EH (cell line): ENCODE data around the gene TENM3.
A peak's percentile ranks its signal among the peaks of the same experiment; 100 is the strongest.
"Not testable (repeated sequence)": the region's sequence is repeated elsewhere in the genome, so short reads cannot be mapped to it uniquely, and the experiment has no call there.

Source experiments
- DNase-seq: peaks from one replicate; pipeline ENCODE4 v3.0.0-alpha.2; 2015; ENCODE audit warnings: low read depth

The TENM3 gene

GRCh38 chr4:182228991-182229577 is 14.1 kb upstream of the TENM3 start:
- no peak for DNase-seq

GRCh38 chr4:182230256-182230655 is 12.9 kb upstream of the TENM3 start:
- DNase-seq: no peak

- peak; percentile 88 for DNase-seq
These were observed 12.1 kb upstream of the TENM3 start for GRCh38 chr4:182231080-182231479.

- DNase-seq: peak; percentile 34
These were observed 11.7 kb upstream of the TENM3 start for GRCh38 chr4:182231496-182231895.

GRCh38 chr4:182233310-182234090 is 9.7 kb upstream of the TENM3 start:
- DNase-seq: no peak

GRCh38 chr4:182235021-182235795 is 8.0 kb upstream of the TENM3 start:
- DNase-seq: peak; percentile 80

GRCh38 chr4:182236186-182236585 is 7.0 kb upstream of the TENM3 start:
- DNase-seq: no peak

- not testable (repeated sequence) for DNase-seq
These were observed 6.2 kb upstream of the TENM3 start for GRCh38 chr4:182237010-182237409.

GRCh38 chr4:182238355-182238931 is 4.8 kb upstream of the TENM3 start:
- peak; percentile 69 for DNase-seq

GRCh38 chr4:182240161-182241130 is 2.8 kb upstream of the TENM3 start:
- peak; percentile 95 for DNase-seq

GRCh38 chr4:182242260-182242659 is 942 bp upstream of the TENM3 start:
- not testable (repeated sequence) for DNase-seq

- DNase-seq: peak; percentile 71
These were observed 415 bp upstream of the TENM3 start for GRCh38 chr4:182242787-182243186.

- DNase-seq: no peak
These were observed 1.8 kb downstream of the TENM3 start for GRCh38 chr4:182245041-182245440.

- DNase-seq: no peak
These were observed 2.5 kb downstream of the TENM3 start for GRCh38 chr4:182245541-182246215.

- DNase-seq: peak; percentile 47
These were observed 3.4 kb downstream of the TENM3 start for GRCh38 chr4:182246401-182247205.

GRCh38 chr4:182248295-182248694 is 5.1 kb downstream of the TENM3 start:
- DNase-seq: no peak

- no peak for DNase-seq
These were observed 7.2 kb downstream of the TENM3 start for GRCh38 chr4:182250446-182250845.

- no peak for DNase-seq
These were observed 7.9 kb downstream of the TENM3 start for GRCh38 chr4:182251116-182251515.

- DNase-seq: no peak
These were observed 9.0 kb downstream of the TENM3 start for GRCh38 chr4:182252220-182252619.
